Glomerular endothelial cell (primary cell): ENCODE data around the gene RPL32. TPM values are rescaled to one million over a fixed set of nuclear protein-coding genes. Genes with fewer than 3 reads are reported as not detected.
A peak's percentile ranks its signal among the peaks of the same experiment; 100 is the strongest.
"Not testable (repeated sequence)": the region's sequence is repeated elsewhere in the genome, so short reads cannot be mapped to it uniquely, and the experiment has no call there.

Source experiments
- DNase-seq: peaks from one replicate; pipeline ENCODE4 v3.0.0-alpha.2; 2011; ENCODE audit warnings: low read depth, low spot score; ENCODE audit errors: extremely low read depth
- total RNA-seq: library from RNA; depleted of rRNA; stranded (reverse); fragments of >200 nt; gene quantifications from 2 replicates; pipeline ENCODE4 v1.2.3, GENCODE V29; 2015

The RPL32 gene
- total RNA-seq, 1 donor from 2014 or later = 1,083 TPM

- DNase-seq = peak; percentile 39
Measured at GRCh38 chr3:12810013-12810780, 31.2 kb downstream of the RPL32 start.

GRCh38 chr3:12809435-12809834 is 31.9 kb downstream of the RPL32 start:
- no peak for DNase-seq

- DNase-seq = no peak
Measured at GRCh38 chr3:12809001-12809400, 32.4 kb downstream of the RPL32 start.

GRCh38 chr3:12808587-12808986 is 32.8 kb downstream of the RPL32 start:
- no peak for DNase-seq

- DNase-seq = no peak
Measured at GRCh38 chr3:12807601-12808359, 33.6 kb downstream of the RPL32 start.

- no peak for DNase-seq
Measured at GRCh38 chr3:12807066-12807465, 34.3 kb downstream of the RPL32 start.

GRCh38 chr3:12803371-12803770 is 38.0 kb downstream of the RPL32 start:
- no peak for DNase-seq

GRCh38 chr3:12799525-12800440 is 41.6 kb downstream of the RPL32 start:
- no peak for DNase-seq

GRCh38 chr3:12798559-12799179 is 42.7 kb downstream of the RPL32 start:
- DNase-seq = no peak

GRCh38 chr3:12797892-12798558 is 43.3 kb downstream of the RPL32 start:
- DNase-seq = no peak

- no peak for DNase-seq
Measured at GRCh38 chr3:12797124-12797891, 44.1 kb downstream of the RPL32 start.

GRCh38 chr3:12796171-12797123 is 44.9 kb downstream of the RPL32 start, which contains the start of gene CAND2:
Gene CAND2, plus strand, starts transcription at chr3:12796680. Its CDS starts 41 bp downstream, at chr3:12796721.
- DNase-seq = no peak

GRCh38 chr3:12793701-12794100 is 47.7 kb downstream of the RPL32 start:
- no peak for DNase-seq

- no peak for DNase-seq
Measured at GRCh38 chr3:12791430-12791829, 49.9 kb downstream of the RPL32 start.

- DNase-seq = not testable (repeated sequence)
Measured at GRCh38 chr3:12787967-12788690, 53.2 kb downstream of the RPL32 start.

GRCh38 chr3:12787346-12787745 is 54.0 kb downstream of the RPL32 start:
- not testable (repeated sequence) for DNase-seq

- no peak for DNase-seq
Measured at GRCh38 chr3:12785096-12785495, 56.3 kb downstream of the RPL32 start.
